ENCODE measurements around the gene C1orf141.

DNA sequence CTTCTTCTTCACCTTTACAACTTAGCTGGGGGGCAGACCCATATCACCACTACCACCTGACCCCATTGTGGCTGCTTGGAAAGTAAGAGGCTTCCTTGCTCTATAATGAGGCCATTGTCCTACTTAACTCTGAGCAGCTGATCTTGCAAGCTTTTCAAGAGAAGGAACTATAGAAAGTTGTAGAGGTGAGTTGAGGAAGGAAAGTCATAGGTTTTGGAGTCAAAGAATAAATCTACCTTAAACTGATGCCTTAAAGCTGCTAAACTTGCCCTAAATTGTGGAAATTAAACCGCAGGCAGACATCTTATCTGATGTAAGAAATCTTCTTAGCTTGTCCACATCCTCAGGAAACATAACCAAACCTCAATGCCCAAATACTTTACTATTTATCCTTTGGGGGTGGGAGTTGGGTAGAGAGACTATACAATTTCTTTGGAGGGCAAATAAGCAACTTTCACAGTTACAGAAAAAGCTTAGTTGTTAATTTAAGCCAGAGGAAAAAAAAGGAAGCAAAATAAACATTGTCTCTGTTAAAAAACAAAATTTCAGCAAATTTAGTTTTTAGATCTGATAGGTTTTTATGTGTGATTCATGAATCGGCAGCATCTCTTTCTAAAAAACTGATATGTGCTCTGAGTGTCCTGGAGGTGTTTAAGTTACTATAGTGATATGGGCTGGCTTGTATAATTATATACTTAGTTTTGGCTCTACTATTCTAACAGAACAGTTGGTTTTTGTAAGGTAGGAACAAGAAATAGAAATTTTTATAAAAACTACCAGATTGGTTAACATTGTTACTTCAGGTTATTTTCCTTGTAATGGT, 36.2 kb upstream of the C1orf141 start:
- TF ChIP-seq EZH2 (IDR thresholded peaks at IDR 0.05; ENCODE audit: insufficient read depth, poor library complexity, severe bottlenecking) (no peak), EZH2phosphoT487 (IDR thresholded peaks at IDR 0.05; ENCODE audit: insufficient read depth, low read depth) (no peak)
